Measurements from ENCODE around the gene HRNR.
A peak's percentile ranks its signal among the peaks of the same experiment; 100 is the strongest.

HRNR gene

GRCh38 chr1:152188673-152189591 is 35.1 kb downstream of the HRNR start:
- peak; percentile 63 for DNase-seq (ENCODE audit: low read depth)

- no peak for DNase-seq (ENCODE audit: low read depth)
These were observed 37.3 kb downstream of the HRNR start for GRCh38 chr1:152186556-152187285.

GRCh38 chr1:152185544-152186391 is 38.2 kb downstream of the HRNR start:
- DNase-seq (ENCODE audit: low read depth), result no peak

- DNase-seq (ENCODE audit: low read depth), result no peak
These were observed 41.0 kb downstream of the HRNR start for GRCh38 chr1:152182944-152183361.

GRCh38 chr1:152182431-152182830 is 41.6 kb downstream of the HRNR start:
- no peak for DNase-seq (ENCODE audit: low read depth)

GRCh38 chr1:152179566-152179965 is 44.4 kb downstream of the HRNR start:
- DNase-seq (ENCODE audit: low read depth), result no peak

GRCh38 chr1:152170287-152170905 is 53.6 kb downstream of the HRNR start:
- no peak for DNase-seq (ENCODE audit: low read depth)

GRCh38 chr1:152169366-152170025 is 54.5 kb downstream of the HRNR start:
- no peak for DNase-seq (ENCODE audit: low read depth)

GRCh38 chr1:152168535-152168868 is 55.5 kb downstream of the HRNR start:
- DNase-seq (ENCODE audit: low read depth), result no peak

- no peak for DNase-seq (ENCODE audit: low read depth)
These were observed 56.0 kb downstream of the HRNR start for GRCh38 chr1:152167835-152168534.

- DNase-seq (ENCODE audit: low read depth), result no peak
These were observed 57.0 kb downstream of the HRNR start for GRCh38 chr1:152166966-152167365.

- no peak for DNase-seq (ENCODE audit: low read depth)
These were observed 58.5 kb downstream of the HRNR start for GRCh38 chr1:152165286-152166077.

- no peak for DNase-seq (ENCODE audit: low read depth)
These were observed 59.4 kb downstream of the HRNR start for GRCh38 chr1:152164517-152165136.

- no peak for DNase-seq (ENCODE audit: low read depth)
These were observed 61.1 kb downstream of the HRNR start for GRCh38 chr1:152162792-152163463.
